Heart left ventricle (tissue), 16 donors: Measurements from ENCODE around the gene SPIN2B. TPM values are rescaled to one million over a fixed set of nuclear protein-coding genes. Genes with fewer than 3 reads are reported as not detected.
"Not testable (repeated sequence)": the region's sequence is repeated elsewhere in the genome, so short reads cannot be mapped to it uniquely, and the experiment has no call there.

Experiments used
- ATAC-seq, 4 donors: fragments of 200-7000 bp; cut with Tn5 transposase; one replicate each; pipeline ENCODE4 v1.9.1; 2020 to 2022; ENCODE audit warnings: moderate library complexity in 4 of 4, mild to moderate bottlenecking in 3 of 4, moderate number of reproducible peaks in 1 of 4
- DNase-seq, 5 donors: peaks; one replicate each; pipeline ENCODE4 v3.0.0-alpha.2; 2020
- H3K27ac ChIP-seq, 12 donors: fragments of 200-600 bp; sonication (generic) in 4 of 12; one replicate each; pipeline versions ENCODE4 v1.5.0 to v1.8.0; 2016 to 2022; ENCODE audit warnings: mild to moderate bottlenecking in 2 of 12
- H3K27me3 ChIP-seq, 9 donors: fragments of 200-600 bp; sonication (generic) in 2 of 9; one replicate each; pipeline versions ENCODE4 v1.5.1 to v1.8.0; 2016 to 2022; ENCODE audit warnings: mild to moderate bottlenecking in 3 of 9
- H3K36me3 ChIP-seq, 9 donors: fragments of 200-600 bp; sonication (generic) in 2 of 9; one replicate each; pipeline versions ENCODE4 v1.5.0 to v1.8.0; 2018 to 2022; ENCODE audit warnings: mild to moderate bottlenecking in 2 of 9
- H3K4me1 ChIP-seq, 12 donors: fragments of 200-600 bp; sonication (generic) in 4 of 12; one replicate each; pipeline versions ENCODE4 v1.5.0 to v1.8.0; 2016 to 2022; ENCODE audit warnings: mild to moderate bottlenecking in 3 of 12
- H3K4me3 ChIP-seq, 12 donors: fragments of 200-600 bp; sonication (generic) in 4 of 12; one replicate each; pipeline versions ENCODE4 v1.5.0 to v1.8.0; 2017 to 2022; ENCODE audit warnings: mild to moderate bottlenecking in 9 of 12, moderate library complexity in 4 of 12
- H3K9me3 ChIP-seq, 12 donors: fragments of 200-600 bp; sonication (generic) in 4 of 12; one replicate each; pipeline versions ENCODE4 v1.5.0 to v1.8.0; 2016 to 2022; ENCODE audit warnings: mild to moderate bottlenecking in 1 of 12
- POLR2A ChIP-seq, 2 donors: fragments of 450-650 bp; IDR thresholded peaks; one replicate each; pipeline ENCODE4 v1.6.1; 2017; ENCODE audit warnings: antibody characterized with exemption in 2 of 2, mild to moderate bottlenecking in 2 of 2, moderate library complexity in 2 of 2
- WGBS, 4 donors: extraction: QIAGEN DNeasy Blood & Tissue Kit in 2 of 4; methylation state at CpG; one replicate each; pipeline versions ENCODE4 v1.1.5 to v1.1.7; 2013 to 2018; 5-methylcytosine and 5-hydroxymethylcytosine counted together
- intact Hi-C, 10 donors: fragments of 100-400 bp; cut with DNase I; formaldehyde crosslinking; loops; one replicate each; pipeline versions ENCODE4 v1.11.1 to v1.14.2; 2022
- polyA plus RNA-seq, 2 donors: library from polyadenylated mRNA; stranded (reverse); fragments of 200-250 nt; gene quantifications; one replicate each; pipeline ENCODE4 v1.2.3, GENCODE V29; 2013
- total RNA-seq, 9 donors: library from RNA; depleted of rRNA in 2 of 9; stranded (reverse); fragments of >200 nt in 2 of 9; fragmentation: NEBNext Ultra II Directional in 3 of 9; extraction: Animal tissue kit (Norgen Biotek cat#: 25700) in 3 of 9; gene quantifications; one replicate each; pipeline versions ENCODE4 v1.1.0 to v1.2.4, GENCODE V29; 2016 to 2023
- TF ChIP-seq, protein P1 (sequence below), 12 donors: fragments of 200-600 bp; sonication (generic) in 4 of 12; IDR thresholded peaks; one replicate each; pipeline versions ENCODE4 v1.5.0 to v1.8.0; 2018 to 2022; ENCODE audit warnings: antibody characterized with exemption in 12 of 12, mild to moderate bottlenecking in 5 of 12
- donor health status: ischemic (EF 13 %, LVEDD 7.1; RV severe dilation, severe dysfunction).
- donor health status: healthy with polysubstance abuse.
- donor health status: DM: no; HTN: yes; CAD: no.
- donor health status: DM: no; HTN: no; CAD: no.
- donor health status: ischemic (EF 25% LVEDD 6.9; RV normal size, moderate dysfunction).
- donor health status: ischemic (EF 25% LVEDD 5.7; RV mildly dilated, moderate dysfunction).
- donor health status: healthy.
- donor health status: DM: yes; HTN: yes; CAD: no.
- donor health status: ischemic (EF 35%, LVEDD 5.7; RV mildly dilated, moderate dysfunction).
- donor health status: nonischemic (EF 11% LVEDD 7.7; RV severe dilation, severe dysfunction).
- donor health status: DM: yes; HTN: yes; CAD: no.
- donor health status: PGD.
- donor health status: ischemic (EF 29% LVEDD 5.4; RV normal size, mild dysfunction).
- donor health status: nonischemic (EF 23%, LVEDD 6.1; RV moderate dilation, normal function).

SPIN2B gene
- total and polyA plus RNA-seq, 11 donors, result 6.1 to 11.2 (median 7.8) TPM

DNA sequence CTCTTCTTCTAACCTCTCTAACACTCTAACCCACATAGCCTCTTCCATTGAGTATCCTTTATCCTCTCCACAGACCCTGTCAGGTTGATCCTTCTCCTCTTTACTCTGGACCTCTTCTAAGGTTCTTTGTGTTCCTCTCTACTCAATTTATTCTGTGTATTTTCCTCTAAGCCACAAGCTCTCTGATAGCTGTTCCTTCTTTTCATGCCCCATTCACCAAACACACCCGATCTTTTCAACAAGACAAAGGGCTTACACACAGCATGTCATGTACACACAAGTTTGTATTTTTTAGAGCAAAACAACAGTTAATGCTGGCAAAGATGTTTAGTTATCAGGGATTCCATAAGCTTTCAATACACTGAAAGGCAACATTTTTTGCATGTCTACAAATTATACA is 1.9 kb downstream of the SPIN2B start:
- Histone ChIP-seq H3K9me3 (peaks cover 0 to 4% (median 0%) of the 10 kb centered on the region in 12 donors), H3K4me1 (peaks cover 0 to 9% (median 0%) of the 10 kb centered on the region in 12 donors), H3K27ac (no peak overlapping the region), H3K27me3 (no peaks in the 10 kb centered on the region), H3K4me3 (no peak overlapping the region), H3K36me3 (peaks cover 0 to 3% (median 0%) of the 10 kb centered on the region in 9 donors)
- TF ChIP-seq, protein P1, sequence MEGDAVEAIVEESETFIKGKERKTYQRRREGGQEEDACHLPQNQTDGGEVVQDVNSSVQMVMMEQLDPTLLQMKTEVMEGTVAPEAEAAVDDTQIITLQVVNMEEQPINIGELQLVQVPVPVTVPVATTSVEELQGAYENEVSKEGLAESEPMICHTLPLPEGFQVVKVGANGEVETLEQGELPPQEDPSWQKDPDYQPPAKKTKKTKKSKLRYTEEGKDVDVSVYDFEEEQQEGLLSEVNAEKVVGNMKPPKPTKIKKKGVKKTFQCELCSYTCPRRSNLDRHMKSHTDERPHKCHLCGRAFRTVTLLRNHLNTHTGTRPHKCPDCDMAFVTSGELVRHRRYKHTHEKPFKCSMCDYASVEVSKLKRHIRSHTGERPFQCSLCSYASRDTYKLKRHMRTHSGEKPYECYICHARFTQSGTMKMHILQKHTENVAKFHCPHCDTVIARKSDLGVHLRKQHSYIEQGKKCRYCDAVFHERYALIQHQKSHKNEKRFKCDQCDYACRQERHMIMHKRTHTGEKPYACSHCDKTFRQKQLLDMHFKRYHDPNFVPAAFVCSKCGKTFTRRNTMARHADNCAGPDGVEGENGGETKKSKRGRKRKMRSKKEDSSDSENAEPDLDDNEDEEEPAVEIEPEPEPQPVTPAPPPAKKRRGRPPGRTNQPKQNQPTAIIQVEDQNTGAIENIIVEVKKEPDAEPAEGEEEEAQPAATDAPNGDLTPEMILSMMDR (IDR thresholded peaks at IDR 0.05), result no peak
- no peak for TF ChIP-seq POLR2A (IDR thresholded peaks at IDR 0.05)
- DNase-seq, result no peak
- no peak for ATAC-seq
- 78 to 93% (median 90%) methylated on average over 1 of the region's 1 CpG for WGBS, 4 donors
- intact Hi-C loops, result no loop called here

DNA sequence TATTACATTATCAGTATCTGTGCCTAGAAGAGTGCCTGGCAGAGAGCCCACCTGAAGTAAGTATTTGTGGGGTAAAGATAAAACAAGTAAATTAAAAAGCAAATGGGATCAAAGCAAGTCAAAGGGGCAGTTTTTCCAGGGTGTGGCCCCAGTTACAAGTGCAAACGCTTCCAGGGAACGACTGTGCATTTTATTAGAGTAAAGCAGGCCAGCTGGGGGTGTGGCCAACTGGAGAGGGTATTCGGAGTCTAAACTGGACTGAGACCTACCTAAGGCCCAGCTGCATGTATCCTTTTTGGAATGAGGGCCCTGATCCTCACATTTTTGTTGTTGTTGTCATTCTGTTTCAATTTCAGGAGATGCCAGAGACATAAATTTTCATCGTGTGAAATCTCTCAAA is 3.8 kb downstream of the SPIN2B start:
- intact Hi-C loops, H3K27me3 ChIP-seq, H3K4me3 ChIP-seq, H3K9me3 ChIP-seq, DNase-seq, H3K36me3 ChIP-seq, H3K27ac ChIP-seq, H3K4me1 ChIP-seq, ATAC-seq: not testable (repeated sequence)
- 35 to 63% (median 50%) methylated on average over 4 of the region's 4 CpGs for WGBS, 4 donors

DNA sequence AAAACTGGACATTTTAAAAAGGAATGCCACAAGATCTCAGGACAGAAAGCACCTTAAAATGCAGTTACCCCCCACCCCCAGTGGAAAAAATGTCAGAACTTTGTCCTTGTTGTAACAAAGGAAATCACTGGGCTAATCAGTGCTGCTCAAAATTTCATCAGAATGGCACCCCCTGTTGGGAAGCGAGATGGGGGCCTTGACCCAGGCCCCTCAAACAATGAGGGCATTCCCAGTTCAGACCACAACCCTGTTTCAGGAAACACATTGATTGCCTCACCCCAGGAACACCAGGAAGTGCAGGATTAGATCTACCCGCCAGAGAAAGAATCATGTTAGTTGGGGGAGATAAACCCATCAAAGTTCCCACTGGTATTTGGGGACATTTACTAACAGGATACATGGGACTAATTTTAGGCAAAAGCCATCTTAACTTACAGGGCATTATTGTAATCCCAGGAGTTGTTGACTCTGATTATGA is 16.4 kb downstream of the SPIN2B start:
- no peak overlapping the region for H3K4me3 ChIP-seq
- intact Hi-C loops, result no loop called here
- DNase-seq, result no peak
- H3K27me3 ChIP-seq, result no peaks in the 10 kb centered on the region
- no peak overlapping the region for H3K27ac ChIP-seq
- H3K36me3 ChIP-seq, result peaks cover 0 to 16% (median 0%) of the 10 kb centered on the region in 9 donors
- TF ChIP-seq POLR2A (IDR thresholded peaks at IDR 0.05), result no peak
- TF ChIP-seq, protein P1 (IDR thresholded peaks at IDR 0.05), result no peak
- ATAC-seq, result no peak
- peaks cover 0 to 16% (median 0%) of the 10 kb centered on the region in 12 donors for H3K9me3 ChIP-seq
- 40 to 77% (median 71%) methylated on average over 2 of the region's 2 CpGs for WGBS, 4 donors
- no peaks in the 10 kb centered on the region for H3K4me1 ChIP-seq

DNA sequence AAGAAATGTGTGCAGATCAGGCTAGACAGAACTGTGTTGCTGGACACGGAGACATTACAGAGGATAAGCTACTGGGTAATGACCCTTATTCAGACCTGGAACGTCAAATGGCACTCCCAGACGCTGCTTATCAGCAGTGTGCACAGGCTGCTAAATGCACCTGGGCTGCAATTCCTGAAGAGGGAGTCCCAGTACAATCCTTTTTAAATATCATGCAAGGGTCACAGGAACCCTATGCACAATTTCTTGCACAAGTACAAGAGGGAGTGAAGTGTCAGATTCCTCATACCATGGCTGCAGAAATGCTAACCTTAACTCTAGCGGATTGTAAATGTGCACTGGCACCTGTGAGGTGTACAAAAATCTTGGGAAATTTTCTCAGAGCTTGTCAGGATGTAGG is 16.9 kb downstream of the SPIN2B start:
- TF ChIP-seq, protein P1 (IDR thresholded peaks at IDR 0.05), result no peak
- no peak for TF ChIP-seq POLR2A (IDR thresholded peaks at IDR 0.05)
- Histone ChIP-seq H3K27ac (no peak overlapping the region), H3K36me3 (peaks cover 0 to 16% (median 0%) of the 10 kb centered on the region in 9 donors), H3K27me3 (no peaks in the 10 kb centered on the region), H3K4me1 (no peaks in the 10 kb centered on the region), H3K4me3 (no peak overlapping the region), H3K9me3 (peaks cover 0 to 21% (median under 1%) of the 10 kb centered on the region in 12 donors)
- intact Hi-C loops, result no loop called here
- WGBS, 4 donors, result 55 to 70% (median 60%) methylated on average over 4 of the region's 4 CpGs
- DNase-seq, result no peak
- ATAC-seq, result no peak

DNA sequence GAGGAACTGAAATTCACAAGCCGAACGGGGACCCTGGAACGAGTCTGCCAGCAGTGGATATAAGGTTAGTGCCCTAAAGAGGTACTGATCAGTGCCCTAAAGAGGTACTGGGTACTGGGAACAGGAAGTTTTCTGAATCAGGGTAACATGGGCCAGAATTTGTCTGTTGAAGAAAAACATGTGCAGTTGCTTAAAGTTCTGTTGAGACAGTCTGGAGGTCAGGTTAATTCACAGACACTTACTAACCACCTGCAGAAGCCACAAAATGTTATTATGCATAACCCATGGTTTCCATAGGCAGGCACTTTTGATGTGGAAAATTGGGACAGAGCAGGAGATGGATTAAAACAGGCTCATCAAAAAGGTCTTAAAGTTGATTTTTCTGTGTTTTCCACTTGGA is 17.9 kb downstream of the SPIN2B start:
- intact Hi-C loops, result no loop called here
- no peak for TF ChIP-seq POLR2A (IDR thresholded peaks at IDR 0.05)
- TF ChIP-seq, protein P1 (IDR thresholded peaks at IDR 0.05), result no peak
- Histone ChIP-seq H3K9me3 (peaks cover 0 to 30% (median under 1%) of the 10 kb centered on the region in 12 donors), H3K27ac (no peak overlapping the region), H3K4me3 (no peak overlapping the region), H3K36me3 (peaks cover 0 to 7% (median 0%) of the 10 kb centered on the region in 9 donors), H3K4me1 (no peaks in the 10 kb centered on the region), H3K27me3 (no peaks in the 10 kb centered on the region)
- no peak for ATAC-seq
- no peak for DNase-seq
- WGBS, 4 donors, result 75 to 94% (median 89%) methylated on average over 3 of the region's 3 CpGs

DNA sequence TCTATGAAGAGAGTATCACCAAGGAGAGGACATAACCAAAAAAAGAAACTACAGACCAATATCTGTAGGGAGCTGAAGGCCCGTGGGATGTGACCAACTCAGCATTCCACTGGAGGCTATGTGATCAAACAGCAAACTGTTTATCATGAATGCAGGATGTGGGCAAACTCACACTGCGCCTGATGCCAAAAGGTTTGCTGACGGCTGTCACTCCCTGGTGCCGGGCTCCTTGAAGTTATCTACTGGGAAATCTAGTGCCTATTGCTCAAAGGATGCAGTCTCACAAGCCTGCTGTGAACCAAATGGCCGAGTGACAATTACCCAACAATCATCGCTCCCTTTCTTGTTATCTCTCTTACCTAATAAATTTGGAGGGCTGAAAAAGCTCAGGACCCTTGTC is 18.4 kb downstream of the SPIN2B start:
- H3K36me3 ChIP-seq, DNase-seq, intact Hi-C loops, ATAC-seq, H3K27ac ChIP-seq, H3K4me3 ChIP-seq, H3K27me3 ChIP-seq, H3K4me1 ChIP-seq: not testable (repeated sequence)
- 73 to 78% (median 75%) methylated on average over 6 of the region's 6 CpGs for WGBS, 4 donors
- H3K9me3 ChIP-seq, result peaks cover 0 to 34% (median under 1%) of the 10 kb centered on the region in 12 donors
